GM21786 (cell line): Measurements from ENCODE around the gene ARHGEF26.

ENCODE experiments used
- ATAC-seq: cut with Tn5 transposase; IDR thresholded peaks from one replicate; pipeline ENCODE4 v1.9.1; 2021; ENCODE audit not compliant: unreplicated experiment

Gene ARHGEF26

GRCh38 chr3:154148541-154148940 is 27.4 kb downstream of the ARHGEF26 start:
- ATAC-seq = no peak

- no peak for ATAC-seq
These were observed 28.1 kb downstream of the ARHGEF26 start for GRCh38 chr3:154149286-154149685.

- ATAC-seq = no peak
These were observed 30.8 kb downstream of the ARHGEF26 start for GRCh38 chr3:154151969-154152368.

DNA sequence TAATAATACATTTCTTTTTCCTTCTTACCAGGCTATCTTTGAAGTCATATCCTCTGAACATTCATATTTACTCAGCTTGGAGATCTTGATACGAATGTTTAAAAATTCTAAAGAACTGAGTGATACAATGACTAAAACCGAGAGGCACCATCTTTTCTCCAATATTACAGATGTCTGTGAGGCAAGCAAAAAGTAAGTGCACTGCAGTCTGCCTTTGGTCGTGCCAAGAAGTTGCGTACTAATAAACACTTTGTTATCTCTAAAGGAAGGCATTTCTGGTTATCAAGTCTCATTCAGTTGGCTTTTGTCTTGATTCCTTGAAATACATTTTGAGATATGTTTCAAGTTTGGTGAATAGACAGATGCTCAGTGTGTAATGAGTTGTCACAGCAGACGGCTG is 31.6 kb downstream of the ARHGEF26 start:
- no peak for ATAC-seq

DNA sequence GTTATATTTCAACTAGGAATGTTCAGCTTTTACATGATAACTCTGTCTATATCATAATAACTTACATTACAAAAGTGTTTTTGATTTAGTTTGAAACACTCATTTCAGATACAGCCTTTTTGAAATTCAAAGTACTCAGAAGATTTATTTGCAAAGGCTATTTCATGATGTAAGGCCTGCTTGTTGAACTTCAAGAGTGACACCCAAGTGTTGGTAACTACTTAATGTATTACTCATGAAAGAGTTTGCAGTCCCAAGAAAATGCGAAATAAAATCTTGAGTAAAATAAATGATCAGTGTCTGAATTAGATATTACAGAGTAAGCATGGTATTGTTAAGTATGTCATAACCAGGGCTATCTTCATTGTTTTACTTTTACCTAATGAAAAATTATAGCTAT is 35.3 kb downstream of the ARHGEF26 start:
- no peak for ATAC-seq

GRCh38 chr3:154161806-154162205 is 40.6 kb downstream of the ARHGEF26 start:
- no peak for ATAC-seq

- no peak for ATAC-seq
These were observed 43.2 kb downstream of the ARHGEF26 start for GRCh38 chr3:154164387-154164786.

DNA sequence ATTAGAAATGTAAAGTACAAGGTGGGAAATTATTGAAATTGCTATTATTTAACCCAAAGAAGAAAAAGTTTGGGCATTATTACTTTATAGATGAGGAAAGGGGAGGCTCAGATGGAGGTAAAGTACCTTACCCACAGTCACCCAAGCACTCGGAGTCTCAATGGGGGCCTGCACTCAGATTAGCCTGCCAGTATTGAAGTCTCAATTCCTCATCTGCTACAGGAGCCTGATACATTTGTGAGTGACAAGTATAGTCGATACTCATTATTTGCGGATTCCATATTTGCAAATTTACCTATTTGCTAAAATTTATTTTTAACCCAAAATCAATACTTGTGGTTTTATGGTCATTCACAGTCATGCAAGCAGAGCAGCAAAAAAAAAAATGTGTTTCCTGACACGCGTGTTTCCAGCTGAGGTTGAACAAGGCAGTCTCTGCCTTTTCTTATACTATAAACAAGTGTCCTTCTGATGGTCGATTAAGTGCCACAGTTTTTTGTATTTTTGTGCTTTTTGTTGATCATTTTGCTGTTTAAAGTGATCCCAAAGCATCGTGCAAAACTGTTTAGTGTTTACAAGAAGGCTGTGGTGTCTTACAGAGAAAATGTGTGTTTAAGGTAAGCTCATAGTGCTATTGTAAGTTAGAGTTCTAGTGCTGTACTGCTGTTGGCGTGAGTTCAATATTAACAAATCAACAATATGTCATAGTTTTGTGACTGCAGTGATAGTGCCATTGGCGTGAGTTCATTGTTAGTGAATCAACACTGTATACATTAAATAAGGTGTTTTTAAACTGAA is 48.0 kb downstream of the ARHGEF26 start:
- ATAC-seq = no peak

DNA sequence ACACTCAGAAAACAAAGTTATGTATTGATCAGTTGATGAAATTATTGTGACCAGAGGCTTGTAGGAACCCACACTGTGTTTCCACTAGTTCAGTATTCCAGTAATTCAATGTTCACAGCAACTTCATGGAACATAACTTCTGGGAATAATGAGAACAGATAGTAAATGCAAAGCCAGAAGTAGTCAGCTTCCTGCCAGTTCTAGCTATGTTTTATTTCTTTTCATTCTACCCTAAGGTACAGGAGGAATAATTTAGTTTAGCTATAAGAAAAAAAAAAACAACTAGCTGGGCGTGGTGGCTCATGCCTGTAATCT is 48.6 kb downstream of the ARHGEF26 start:
- ATAC-seq = no peak

DNA sequence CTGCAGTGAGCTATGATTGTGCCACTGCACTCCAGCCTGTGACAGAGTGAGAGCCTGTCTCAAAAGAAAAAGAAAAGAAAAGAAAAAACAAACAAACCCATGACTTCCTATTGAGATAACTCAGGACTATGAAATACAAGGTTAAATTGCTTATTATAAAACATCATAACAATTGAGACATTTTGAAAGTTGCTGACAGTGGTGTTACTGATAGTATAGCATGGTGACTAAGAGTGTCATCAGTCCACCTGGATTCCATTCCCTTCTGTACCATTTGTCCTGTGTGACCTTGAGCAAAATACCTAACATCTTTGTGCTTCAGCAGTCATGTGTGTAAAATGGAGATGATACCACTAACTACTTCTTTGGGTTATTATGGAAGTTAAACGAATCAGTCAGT is 49.1 kb downstream of the ARHGEF26 start:
- no peak for ATAC-seq

DNA sequence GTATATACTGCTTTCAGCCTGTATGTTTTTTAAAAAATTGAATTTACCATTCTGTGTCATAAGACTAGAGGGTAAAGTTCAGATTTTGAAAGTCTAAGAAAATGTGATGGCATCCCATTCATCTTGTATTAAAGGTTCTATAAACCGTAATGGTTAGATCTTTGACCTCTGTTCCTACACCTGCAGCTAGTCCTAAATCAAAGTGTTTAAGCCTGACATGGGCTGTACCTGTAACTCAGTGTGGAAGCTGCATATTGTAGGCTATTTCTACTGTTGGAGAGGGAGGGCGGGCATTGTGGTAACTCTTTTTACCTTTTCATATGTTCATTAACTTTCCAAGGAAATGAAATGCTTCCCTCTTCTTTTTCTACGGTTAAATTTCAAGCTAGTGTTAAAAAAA is 53.9 kb downstream of the ARHGEF26 start:
- no peak for ATAC-seq

GRCh38 chr3:154176036-154176435 is 54.8 kb downstream of the ARHGEF26 start:
- ATAC-seq = no peak

GRCh38 chr3:154177406-154177805 is 56.2 kb downstream of the ARHGEF26 start:
- no peak for ATAC-seq

DNA sequence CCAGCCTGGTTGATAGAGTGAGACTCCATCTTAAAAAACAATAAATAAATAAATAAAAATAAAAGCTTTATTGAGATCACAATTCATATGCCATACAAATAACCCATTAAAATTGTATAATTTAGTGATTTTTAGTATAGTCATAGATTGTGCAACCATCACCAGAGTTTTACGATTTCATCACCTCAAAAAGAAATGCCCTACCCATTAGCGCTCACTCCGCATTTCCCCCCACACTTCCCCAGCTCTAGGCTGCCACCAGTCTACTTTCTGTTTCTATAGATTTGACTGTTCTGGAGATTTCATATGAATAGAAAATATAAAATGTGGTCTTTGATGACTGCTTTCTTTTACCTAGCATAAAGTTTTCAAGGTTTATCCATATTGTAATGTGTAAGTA is 57.0 kb downstream of the ARHGEF26 start:
- no peak for ATAC-seq

GRCh38 chr3:154180836-154181691 is 59.9 kb downstream of the ARHGEF26 start:
- no peak for ATAC-seq

DNA sequence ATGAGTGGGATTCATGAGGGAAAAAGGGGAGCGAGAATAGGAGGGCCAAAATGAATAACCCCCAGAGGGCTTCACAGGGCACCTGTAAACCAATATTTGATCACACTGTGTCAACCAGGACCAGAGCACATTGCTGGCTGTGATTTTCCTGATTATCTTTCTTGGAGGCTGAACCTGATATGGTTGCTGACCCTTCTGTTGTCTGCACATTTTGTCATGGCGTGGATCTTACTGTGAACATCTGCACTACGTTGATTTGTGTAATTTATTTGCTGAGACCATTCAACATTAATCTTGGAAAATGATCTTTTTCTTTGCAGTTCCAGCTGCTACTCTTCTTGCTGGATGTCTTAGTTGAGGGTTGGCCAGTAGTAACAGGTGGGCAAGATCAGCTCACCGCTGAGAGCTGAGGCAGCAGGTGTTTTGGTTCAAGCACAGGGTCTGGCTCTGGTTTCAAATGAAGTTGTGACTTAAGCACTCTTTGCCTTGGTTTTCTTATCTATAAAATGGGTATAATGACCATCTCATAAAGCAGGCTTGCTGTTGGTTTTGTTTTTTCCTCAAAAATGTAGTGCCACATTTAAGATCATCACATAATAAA is 61.2 kb downstream of the ARHGEF26 start:
- ATAC-seq = no peak

DNA sequence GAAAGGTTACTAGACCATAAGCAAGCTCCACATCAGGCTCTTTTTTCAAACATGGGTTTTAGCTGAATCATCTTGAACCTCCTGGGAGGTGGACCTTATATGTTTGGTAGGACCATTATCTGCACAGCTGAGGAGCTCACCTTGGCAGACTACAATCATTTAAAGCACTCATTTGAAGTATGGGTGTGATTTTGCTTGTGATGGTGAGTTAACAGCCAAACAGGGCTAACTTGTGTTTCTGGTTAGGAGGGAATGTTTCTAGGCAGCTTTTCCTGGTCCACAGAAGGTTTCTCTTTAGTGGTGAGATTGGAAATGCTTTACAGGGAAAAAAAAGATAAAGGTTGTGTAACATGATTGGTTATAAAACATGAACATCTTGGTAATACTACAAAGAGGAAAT is 61.8 kb downstream of the ARHGEF26 start:
- ATAC-seq = no peak

DNA sequence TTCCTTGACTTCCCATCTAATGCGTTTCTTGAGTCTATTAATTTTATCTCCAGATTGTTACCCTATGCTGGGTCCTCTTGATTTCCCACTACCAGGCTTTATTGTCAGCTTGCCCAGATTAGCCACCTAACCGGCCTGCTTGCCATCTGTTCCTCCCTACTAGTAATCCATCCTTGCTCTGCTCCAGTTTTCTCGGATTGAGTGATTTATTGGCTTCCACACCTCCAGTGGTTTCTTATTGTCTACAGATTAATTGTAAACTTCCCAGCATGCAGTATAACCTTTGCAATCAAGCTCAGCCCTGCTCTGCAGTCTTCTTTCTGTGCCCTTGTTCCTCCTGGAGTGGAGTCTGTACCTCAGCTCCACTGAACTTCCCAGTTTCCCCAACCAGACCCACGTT is 63.4 kb downstream of the ARHGEF26 start:
- ATAC-seq = no peak

DNA sequence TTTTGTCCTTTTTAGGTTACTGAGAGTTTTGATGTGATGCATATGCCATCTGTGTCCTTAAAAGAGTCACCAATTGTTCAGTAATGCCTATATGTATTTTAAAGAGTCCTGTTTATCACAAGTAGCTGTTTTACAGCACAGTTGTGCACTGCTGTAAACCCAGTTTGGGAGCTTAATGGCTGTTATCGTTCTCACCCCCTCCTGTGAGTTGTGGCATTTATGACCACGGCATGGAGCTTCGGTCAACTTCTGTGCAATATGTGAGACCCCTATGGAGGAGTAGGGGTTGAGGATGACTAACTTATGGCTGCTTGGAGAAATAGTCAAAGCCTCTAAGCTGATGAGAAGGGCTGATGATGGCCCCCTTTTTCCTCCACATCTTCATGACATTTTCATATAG is 67.2 kb downstream of the ARHGEF26 start:
- ATAC-seq = no peak

GRCh38 chr3:154188846-154189245 is 67.7 kb downstream of the ARHGEF26 start:
- ATAC-seq = no peak

- ATAC-seq = no peak
These were observed 70.3 kb downstream of the ARHGEF26 start for GRCh38 chr3:154191520-154191919.

DNA sequence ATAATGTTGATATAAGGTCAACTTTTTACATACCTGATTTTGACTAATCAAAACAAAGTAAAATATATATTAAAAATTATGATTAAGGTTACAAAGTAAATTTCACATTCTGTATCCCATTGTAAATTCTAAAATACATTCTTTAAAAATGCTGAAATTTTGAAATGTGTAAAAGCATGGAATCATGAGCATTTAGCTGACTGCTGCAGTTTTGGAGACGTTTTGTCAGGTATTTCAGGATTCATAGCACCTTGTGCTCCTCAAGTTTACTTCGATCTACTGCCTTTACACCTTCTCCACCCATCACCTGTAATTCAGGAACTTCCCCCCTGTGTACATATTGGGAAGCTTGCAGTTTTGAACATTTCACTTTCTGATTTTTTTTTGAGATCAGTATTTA is 71.0 kb downstream of the ARHGEF26 start:
- no peak for ATAC-seq
